GM21737 (cell line): ENCODE results near the gene MYO16.

Experiments used
- ATAC-seq: cut with Tn5 transposase; IDR thresholded peaks from one replicate; pipeline ENCODE4 v1.9.1; 2021; ENCODE audit warnings: mild to moderate bottlenecking, moderate library complexity; ENCODE audit not compliant: unreplicated experiment

Gene MYO16

DNA sequence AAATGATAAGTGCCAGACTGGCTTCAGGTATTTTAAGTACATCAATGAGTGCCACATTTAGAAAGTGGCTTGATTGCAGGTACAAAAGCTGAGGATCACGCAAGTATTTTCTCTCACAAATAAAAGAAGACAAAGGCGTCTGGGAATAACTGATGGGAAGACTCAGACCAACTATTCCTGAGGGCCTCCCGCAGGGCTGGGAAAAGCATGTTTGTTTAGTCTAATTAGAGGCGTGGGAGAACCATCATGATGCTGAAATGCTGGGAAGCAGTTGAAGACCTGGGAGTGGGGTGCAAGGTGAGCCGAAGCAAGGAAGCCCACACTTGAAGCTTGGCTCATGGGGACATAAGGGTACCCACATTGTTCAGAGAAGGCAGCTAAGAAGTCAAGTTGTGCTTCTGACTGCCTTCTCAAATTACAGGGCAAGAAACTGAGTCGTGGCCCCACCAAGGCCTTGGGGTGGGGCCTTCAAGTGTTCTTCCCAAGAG, 536.0 kb downstream of the MYO16 start:
- ATAC-seq: no peak

DNA sequence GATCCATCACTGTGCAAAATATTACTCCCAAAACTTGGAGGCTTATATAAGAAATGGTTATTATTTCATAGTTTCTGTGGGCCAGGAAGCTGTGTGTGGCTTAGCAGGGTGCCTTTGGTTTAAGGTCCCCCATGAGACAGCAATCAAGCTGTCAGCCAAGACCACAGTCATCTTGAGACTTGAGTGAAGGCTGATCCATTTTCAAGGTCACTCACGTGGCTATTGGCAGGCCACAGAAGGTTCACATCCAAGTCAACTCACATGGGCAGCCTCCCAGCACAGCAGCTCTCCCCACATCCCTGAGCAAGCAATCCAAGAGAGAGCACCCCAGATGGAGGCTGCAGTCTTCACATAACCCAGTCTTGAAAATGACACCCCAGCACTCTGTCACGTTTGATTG, 537.4 kb downstream of the MYO16 start:
- peak; percentile 33 for ATAC-seq

DNA sequence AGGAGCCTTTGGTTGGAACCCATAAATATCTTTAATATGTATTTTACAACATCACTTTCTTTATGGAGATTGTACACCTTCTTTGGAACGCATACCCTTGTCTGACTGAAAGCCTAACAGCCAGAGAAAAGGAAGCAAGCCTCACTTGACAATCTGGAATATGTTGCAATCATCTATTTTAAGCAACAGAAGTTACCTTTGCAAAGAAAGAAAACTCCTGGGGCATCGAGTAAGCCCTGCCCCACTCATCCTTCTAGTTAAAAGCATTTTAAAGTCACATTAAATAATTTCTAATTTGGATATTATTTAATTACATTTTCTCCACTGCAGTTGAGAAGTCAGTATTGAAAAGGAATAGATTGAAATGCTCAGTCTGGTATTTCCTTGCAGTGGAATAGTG, 542.7 kb downstream of the MYO16 start:
- no peak for ATAC-seq

DNA sequence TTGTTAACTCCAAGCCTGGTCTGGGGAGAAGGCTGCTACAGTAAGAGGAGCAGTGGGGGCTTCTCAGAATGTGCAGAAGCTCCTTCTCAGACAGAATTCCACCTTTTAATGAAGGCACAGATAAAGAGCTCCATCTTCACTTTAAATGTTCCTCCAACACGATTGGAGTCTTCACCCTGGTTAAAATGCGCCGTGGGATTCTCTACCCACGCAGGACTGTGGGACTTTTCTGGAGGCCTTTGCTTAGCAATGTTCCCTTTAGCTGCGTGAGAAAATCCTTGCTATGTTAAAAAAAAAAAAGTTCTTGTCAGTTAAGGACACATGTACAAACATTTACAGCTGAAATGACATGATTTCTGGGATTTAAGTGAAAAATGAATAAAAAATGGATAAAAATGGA, 546.3 kb downstream of the MYO16 start:
- ATAC-seq: no peak

DNA sequence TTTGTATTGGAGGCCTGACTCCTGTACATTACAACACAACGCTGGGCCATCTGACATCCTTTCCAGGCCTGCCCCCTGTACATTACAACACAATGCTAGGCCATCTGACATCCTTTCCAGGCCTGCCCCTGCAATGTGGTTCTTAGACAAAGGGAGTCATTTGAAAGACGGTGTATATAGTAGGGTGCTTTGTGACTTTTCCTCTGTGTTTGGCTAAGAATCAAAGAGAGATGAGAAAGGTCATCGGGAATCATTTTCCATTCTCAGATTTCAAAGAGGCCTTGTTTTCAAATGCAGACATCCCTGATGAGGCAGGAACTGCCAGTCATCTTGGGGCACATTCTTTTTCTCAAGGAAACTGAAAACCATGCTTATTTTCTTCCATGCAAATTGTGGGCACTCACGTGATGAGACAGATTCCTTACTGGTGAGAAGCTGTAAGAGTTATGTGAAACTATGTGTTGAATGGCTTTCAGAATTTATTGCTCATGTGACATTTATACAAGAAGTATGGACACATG, 551.6 kb downstream of the MYO16 start:
- no peak for ATAC-seq

DNA sequence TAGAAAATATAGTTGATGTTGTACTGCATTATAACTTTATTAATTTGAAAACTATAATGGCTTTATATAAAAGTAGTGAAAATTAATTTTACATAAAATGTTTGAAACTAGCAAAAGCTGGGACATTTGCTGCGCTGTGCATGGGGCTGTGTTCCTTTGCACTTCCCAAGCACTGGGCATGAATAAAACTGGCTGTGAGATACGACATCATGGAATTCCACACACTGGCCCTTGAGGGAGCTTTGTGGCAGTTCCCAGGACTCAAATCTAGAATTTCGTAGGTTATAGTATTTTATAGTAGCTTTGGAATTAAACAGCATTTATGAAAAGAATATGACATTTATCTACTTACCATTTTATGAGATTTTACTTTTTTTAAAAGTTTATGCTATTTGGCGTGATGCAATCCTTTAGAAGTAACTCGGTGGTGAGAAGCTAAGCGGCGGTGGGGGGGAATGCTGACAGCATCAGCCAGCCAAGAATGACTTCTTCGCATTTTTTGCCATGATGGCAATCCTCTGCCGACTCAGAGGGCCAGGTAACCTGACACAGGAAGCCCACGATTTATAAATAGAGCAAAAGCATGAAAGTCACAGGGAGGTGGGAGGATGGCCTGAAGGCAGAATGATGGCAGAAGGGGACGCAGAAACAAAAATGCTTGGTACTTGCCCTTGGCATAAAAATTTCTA, 553.5 kb downstream of the MYO16 start:
- ATAC-seq: no peak

DNA sequence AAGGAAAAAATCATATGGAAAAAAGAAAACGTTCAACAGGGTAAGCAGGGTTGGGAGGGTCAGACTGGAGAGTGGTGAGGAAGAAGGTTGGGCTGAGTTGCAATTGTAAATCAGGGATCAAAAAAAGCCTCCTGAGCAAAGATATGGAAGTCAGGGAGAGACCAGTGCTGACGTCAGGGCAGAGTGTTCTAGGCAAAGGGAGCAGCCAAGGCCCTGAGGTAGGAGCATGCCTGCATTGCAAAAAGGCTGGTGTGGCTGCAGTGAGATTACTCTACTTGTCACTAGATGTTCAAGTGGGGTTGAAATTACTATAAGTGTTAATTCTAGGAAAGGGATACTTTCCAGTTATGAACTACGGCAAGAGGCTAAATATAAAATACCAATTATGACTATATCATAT, 562.0 kb downstream of the MYO16 start:
- no peak for ATAC-seq

DNA sequence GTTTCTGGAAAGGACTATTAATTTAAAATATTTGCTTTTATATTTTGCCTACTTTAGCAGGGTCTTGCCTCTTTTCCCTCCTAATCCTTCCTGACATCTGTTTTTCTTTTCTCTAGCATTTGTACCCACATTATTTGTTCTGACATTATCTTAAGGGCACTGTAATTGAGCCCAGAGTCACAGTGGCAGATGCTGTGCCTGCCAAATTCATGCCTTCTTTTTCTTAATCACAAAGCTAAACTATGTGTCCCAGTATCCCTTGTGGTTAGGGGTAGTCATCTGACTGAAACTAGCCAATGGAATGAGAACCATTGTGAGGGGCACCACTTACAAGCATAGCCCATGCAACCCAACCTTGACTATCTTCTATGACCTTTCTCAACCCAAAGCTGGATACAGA, 562.9 kb downstream of the MYO16 start:
- ATAC-seq: no peak

DNA sequence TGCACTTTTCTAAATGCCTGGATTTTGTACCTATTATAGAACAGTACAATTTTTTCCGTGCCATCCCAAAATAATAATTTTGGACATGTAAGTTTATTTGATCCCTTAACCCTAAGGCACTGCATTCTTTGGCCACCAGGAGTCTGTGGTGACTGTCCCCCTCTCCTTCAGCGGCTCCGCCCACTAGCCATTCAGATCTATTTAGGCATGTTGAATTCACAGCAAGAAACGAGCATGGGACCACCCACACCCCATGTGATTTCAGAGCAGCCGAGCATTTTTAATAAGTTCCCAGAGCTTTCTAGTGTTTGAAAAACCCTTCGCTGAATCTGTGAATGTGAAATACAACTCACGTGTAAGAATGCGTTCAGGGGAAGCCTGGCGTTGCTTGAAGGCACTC, 567.5 kb downstream of the MYO16 start:
- ATAC-seq: no peak

DNA sequence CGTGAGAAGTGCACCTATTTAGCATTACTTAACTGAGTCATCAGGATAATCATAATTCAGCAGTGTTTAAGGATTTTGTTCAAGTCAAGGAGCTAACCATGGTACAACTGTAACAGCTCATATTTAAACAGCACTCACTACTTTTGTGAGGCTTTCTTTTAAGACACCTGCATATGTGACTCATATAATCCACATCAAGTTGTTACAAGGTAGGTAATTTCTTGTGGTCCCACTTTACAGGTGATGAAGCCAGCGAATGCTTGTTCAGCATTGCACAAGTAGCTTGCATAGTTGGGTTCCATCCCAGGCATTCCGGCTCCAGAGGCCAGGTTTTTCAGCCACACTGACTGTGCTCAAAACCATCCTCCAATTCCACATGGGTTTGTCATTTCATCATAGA, 569.2 kb downstream of the MYO16 start:
- no peak for ATAC-seq

DNA sequence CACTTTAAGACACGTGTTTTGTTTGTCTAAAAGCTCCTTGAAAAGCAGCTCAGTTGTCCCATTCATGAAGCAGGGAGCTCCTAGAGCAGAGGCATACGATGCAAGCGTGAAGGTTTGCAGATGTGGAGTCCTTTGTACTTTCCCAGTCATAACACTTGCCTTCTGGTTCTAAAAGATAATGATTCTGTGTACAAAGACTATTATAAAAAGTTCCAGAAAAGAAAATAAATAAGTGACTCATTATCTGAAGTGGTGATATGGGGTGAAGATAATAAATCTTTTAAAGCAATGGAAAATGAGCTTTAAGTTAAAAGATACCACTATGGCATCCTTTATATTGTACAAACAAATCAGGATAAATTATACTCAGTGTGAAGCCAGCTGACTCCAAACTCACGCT, 569.9 kb downstream of the MYO16 start:
- no peak for ATAC-seq

DNA sequence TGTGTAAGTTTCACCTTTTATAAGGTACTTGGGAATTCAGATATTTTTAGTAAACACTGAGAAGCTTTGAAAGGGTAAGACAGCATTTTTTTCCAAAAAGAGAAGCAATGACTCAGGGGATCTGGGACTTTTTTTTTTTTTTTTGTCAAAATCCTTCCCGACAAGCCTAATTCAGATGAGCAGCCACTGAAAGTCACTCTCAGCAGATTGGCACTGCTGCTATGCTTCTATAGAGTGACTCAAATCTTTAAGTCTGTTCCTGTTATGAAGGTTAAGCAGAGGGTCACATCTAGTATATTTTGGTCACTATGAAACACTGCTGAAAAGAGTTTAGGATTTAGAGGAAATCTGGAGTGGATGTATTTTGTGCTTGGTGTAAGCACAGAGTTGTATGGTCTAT, 571.1 kb downstream of the MYO16 start:
- no peak for ATAC-seq

DNA sequence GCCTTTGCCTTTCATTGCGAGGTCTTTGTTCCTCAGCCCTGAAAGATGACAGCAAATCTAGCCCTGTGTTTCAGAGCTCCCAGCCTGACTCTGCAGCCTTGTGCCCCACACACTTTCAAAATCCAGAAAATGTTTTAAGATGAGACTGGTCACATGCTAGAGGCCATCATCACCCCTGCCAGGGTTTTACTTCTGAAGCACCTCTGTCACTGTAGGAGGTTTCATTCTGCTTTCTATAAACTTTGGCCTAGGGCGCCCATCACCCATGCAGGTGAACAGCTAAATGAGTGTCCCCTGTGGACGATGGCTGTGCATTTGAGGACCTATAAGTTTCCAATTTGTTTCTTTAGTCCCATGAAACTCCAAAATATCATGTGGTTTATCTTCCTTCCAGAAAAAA, 574.2 kb downstream of the MYO16 start:
- no peak for ATAC-seq

DNA sequence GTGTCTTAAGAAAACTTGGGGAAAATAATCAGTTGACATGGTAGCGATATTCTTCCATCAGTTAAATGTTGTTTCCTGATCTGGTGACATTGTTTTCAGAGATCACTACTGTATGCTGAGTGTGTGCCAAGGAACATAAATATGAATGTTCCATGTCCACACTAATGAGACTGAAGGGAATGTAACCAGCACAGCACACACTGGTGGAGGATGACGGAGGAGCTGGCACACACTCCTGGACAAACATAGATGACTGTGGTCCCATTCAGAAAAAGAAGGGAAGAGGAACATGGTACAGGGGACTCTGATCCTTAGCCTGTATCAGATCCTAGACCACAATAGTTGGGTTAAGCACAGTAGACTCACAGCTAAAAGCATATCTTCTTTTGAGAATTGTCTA, 574.8 kb downstream of the MYO16 start:
- no peak for ATAC-seq

DNA sequence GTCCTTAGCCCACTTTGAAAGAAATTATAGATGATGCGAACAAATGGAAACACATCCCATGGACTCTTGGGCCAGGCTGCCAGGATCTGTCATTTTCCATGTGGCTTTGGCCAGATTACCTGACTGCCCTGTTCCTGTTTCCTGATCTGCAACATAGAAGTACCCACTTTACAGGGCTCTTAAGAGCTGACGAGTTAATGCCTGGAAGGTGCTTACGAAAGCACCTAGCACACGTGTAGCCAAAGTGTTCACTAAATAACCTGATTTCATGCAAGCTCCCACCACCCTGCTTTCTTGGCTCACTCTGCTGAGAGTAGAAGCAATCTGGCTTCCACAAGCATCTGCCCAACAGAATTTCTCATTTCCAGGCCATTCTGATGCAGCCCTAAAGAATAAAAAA, 575.2 kb downstream of the MYO16 start:
- ATAC-seq: no peak

DNA sequence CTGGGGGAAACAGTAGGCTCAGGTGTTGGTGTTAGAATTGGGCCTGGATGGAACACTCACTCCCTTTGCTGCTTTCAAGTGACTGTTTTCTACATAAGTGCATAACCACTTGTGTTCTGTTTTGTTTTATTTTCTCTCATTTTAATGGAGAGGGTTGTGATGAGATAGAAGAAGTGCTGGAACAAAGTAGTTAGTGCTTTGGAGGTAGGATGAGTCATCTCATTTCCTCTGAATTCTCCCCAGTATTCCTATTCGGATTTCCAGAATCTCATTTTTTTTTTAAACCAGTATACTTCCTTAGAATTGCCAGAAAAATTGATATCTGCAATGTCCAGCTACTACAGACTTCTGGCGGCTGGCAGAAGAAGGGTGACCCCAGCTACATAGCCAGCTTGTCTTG, 575.9 kb downstream of the MYO16 start:
- no peak for ATAC-seq

DNA sequence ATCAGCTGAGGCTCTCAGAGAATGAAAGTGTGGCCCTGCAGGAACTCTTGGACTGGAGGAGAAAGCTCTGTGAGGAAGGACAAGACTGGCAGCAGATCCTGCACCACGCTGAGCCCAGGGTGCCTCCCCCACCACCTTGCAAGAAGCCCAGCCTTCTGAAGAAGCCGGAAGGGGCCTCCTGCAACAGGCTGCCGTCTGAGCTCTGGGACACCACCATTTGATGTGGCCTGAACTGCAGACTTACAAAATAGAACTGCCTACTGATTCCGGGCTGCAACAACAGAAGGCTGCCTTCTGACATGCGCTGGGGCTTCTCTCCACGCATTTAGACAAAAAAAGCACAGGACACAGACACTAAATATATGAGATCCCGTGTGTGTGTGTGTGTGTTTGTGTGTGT, 577.2 kb downstream of the MYO16 start:
- no peak for ATAC-seq

DNA sequence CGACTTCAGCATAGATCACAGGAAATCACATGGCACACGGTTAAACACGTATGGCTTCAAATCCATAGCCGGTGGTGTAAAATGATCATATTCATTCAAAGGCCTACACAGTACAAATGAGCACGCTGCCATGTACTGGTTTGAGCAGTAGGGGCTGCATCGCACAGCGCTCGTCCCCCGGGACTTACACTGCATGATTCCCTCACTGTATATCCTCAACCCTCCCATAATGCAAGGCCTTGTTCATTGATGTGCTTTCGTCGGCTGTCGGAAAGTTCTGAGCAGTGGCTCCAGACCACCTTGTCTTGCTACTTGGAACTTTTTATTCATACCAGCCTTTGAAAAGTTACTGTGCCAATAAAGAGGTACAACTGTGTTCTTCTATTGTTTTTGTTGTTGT, 578.2 kb downstream of the MYO16 start:
- ATAC-seq: no peak

DNA sequence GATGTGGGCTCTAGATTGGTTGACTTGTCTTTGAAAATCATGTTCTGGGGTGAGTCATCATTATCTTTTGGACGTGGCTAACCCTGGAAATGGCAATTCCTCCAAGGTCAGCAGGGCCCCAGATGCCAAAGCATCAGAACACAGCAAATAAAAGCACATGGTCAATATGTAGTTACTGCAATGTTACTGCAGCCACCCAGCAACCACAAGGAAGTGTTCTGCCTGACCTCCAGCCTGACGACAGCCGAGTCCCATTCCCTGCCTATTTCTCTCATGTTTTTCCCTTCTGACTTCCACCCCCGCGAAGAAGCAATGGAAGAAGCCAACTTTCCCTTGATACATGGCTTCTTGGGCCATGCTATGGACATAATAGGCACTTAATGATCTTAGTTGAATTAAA, 579.1 kb downstream of the MYO16 start:
- no peak for ATAC-seq

DNA sequence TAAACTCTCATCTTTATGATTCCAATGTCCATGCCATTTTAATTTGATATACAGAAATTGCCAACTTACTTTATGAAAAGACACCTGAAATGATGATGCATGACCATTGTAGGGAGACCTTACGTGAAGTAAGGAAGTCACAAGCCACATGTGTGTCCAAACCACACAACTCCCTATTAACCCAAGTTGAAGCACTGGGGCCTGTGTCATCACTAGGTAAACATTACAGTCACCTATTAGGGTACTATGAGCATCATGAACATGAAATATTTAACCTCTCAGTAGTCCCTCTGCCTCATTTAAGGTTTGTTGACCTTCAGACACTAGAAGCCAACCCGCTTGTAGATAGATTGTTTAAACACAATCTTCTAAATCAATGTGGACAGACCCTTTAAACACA, 580.1 kb downstream of the MYO16 start:
- ATAC-seq: no peak

DNA sequence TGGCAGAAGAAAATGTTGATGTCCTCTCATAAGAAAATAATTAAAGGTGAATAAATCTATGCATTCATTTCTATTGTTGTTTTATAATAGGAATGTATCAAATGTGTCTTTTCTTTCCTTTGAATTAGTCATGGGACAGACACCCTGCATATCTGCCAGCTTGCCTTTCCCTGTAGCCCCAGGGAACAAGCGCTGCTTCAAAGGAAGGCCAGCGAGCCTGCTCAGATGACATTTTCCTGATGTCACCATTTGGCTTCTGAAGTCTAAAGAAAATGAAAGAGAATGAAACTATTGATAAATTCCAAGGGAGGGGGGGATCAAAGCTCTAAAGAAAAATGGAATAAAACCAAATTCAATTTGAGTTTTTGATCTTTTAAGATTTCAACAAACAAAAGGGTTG, 582.2 kb downstream of the MYO16 start:
- no peak for ATAC-seq

DNA sequence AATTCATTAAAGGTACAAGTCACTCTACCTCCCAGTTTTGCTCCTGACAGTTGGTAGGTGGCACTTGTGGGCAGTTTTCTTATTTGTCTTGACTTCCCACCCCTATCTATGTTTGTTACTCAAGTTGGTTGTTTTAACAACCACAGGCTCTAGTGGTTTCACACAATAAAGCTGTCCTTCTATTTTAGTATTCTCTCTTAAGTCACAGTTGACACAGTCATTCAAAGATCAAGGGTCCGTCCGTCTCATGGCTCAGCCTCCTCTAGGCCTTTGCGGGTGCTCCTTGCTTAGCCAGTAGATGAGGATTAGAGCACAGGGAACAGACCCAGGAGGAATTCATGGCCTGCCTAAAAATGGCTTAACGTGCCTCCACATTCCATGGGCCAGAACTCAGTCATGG, 583.2 kb downstream of the MYO16 start:
- ATAC-seq: no peak

DNA sequence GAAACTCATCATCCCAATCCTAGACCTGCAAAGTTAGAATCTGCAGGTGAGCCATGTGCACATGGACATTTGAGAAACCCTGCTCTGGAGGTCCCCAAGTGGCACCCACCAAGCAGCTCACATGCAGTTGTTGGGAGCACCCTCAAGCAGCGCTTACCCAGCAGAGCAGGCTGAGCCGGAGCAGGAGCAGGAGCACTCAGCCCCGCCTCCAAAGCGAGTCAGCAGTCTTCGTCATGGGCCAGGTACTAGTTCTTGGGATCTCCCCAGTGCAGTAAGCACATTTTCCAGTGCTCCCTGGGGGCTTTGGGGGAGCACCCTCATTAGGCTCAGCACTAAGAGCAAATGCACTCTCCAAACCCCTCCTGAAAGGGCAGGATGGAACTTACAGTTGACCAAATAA, 584.3 kb downstream of the MYO16 start:
- no peak for ATAC-seq
